Stomach (tissue), 9 donors: Measurements from ENCODE around the gene GNG7. TPM values are rescaled to one million over a fixed set of nuclear protein-coding genes. Genes with fewer than 3 reads are reported as not detected.
A peak's percentile ranks its signal among the peaks of the same experiment; 100 is the strongest.

Experiments used
- DNase-seq, 2 donors: peaks; one replicate each; pipeline versions ENCODE4 v3.0.0 to v3.0.0-alpha.2; 2013 to 2019
- H3K27ac ChIP-seq, 5 donors: fragments of 200-600 bp in 4 of 5; sonication (generic) in 4 of 5; one replicate each; pipeline ENCODE4 v1.5.1; 2013 to 2019; ENCODE audit warnings: mild to moderate bottlenecking in 1 of 5, moderate library complexity in 1 of 5
- H3K27me3 ChIP-seq, 3 donors: fragments of 200-600 bp; sonication (generic); one replicate each; pipeline ENCODE4 v1.5.1; 2017 to 2019; ENCODE audit warnings: mixed run types in 1 of 3
- H3K36me3 ChIP-seq, 4 donors: fragments of 200-600 bp; sonication (generic); 1 replicate in 3 of 4; 2 replicates in 1 of 4; pipeline ENCODE4 v1.5.1; 2016 to 2019
- H3K4me1 ChIP-seq, 4 donors: fragments of 200-600 bp; sonication (generic); one replicate each; pipeline ENCODE4 v1.5.1; 2016 to 2019
- H3K4me3 ChIP-seq, 4 donors: fragments of 200-600 bp; sonication (generic) in 3 of 4; one replicate each; pipeline ENCODE4 v1.5.1; 2016 to 2019; ENCODE audit warnings: mild to moderate bottlenecking in 1 of 4
- H3K9me3 ChIP-seq, 4 donors: fragments of 200-600 bp; sonication (generic); one replicate each; pipeline ENCODE4 v1.5.1; 2016 to 2019
- CTCF ChIP-seq, 7 experiments: fragments of 450-650 bp in 4 of 7; fragments of 200-600 bp in 3 of 7; sonication (generic) in 3 of 7; IDR thresholded peaks; one replicate each; pipeline ENCODE4 v1.5.1; 2016 to 2019; ENCODE audit warnings: antibody characterized with exemption in 7 of 7, control low read depth in 2 of 7, mild to moderate bottlenecking in 1 of 7
- EP300 ChIP-seq: sonication (generic); formaldehyde crosslinking; IDR thresholded peaks from one replicate; pipeline ENCODE4 v1.6.1; 2017; ENCODE audit warnings: antibody characterized with exemption
- POLR2A ChIP-seq, 4 donors: fragments of 450-650 bp; IDR thresholded peaks; one replicate each; pipeline ENCODE4 v1.6.1; 2016; ENCODE audit warnings: antibody characterized with exemption in 4 of 4, control low read depth in 2 of 4, mild to moderate bottlenecking in 1 of 4, moderate library complexity in 1 of 4
- POLR2AphosphoS5 ChIP-seq, 3 donors: sonication (generic); formaldehyde crosslinking; IDR thresholded peaks; one replicate each; pipeline ENCODE4 v1.6.1; 2016; ENCODE audit warnings: antibody characterized with exemption in 3 of 3
- WGBS, 5 donors: extraction: QIAGEN DNeasy Blood & Tissue Kit in 3 of 5; methylation state at CpG; one replicate each; pipeline versions ENCODE4 v1.1.5 to v1.1.7; 2013 to 2018; 5-methylcytosine and 5-hydroxymethylcytosine counted together
- intact Hi-C: fragments of 100-400 bp; cut with DNase I; formaldehyde crosslinking; loops from one replicate; pipeline ENCODE4 v1.15.1; 2023; ENCODE audit warnings: low total_unique reads
- polyA plus RNA-seq, 3 donors: library from polyadenylated mRNA; stranded (reverse); fragments of 200-250 nt; gene quantifications; one replicate each; pipeline ENCODE4 v1.2.3, GENCODE V29; 2013
- total RNA-seq, 5 donors: library from RNA; depleted of rRNA; stranded (reverse); fragments of >200 nt; gene quantifications; one replicate each; pipeline versions ENCODE4 v1.1.0 to v1.2.3, GENCODE V29; 2014 to 2016
- donor health status: healthy with polysubstance abuse.
- donor health status: Bipolar disorder and iron deficiency.
- donor health status: healthy.

Gene GNG7
- total and polyA plus RNA-seq, 8 donors, result 0.58 to 15.1 (median 4.3) TPM

- 89 to 95% (median 92%) methylated on average over 10 of the region's 10 CpGs for WGBS, 5 donors
- no peaks in the 10 kb centered on the region for H3K36me3 ChIP-seq
- no peaks in the 10 kb centered on the region for H3K27me3 ChIP-seq
- no peak overlapping the region for H3K4me3 ChIP-seq
- no peak for DNase-seq
- H3K4me1 ChIP-seq, result peaks cover 20 to 34% (median 28%) of the 10 kb centered on the region in 4 donors
- H3K27ac ChIP-seq, result peak overlapping the region; percentile 76 to 89 (median 85)
- no peaks in the 10 kb centered on the region for H3K9me3 ChIP-seq
- intact Hi-C loops, result loop anchor here (10.0 kb wide), 1 partner anchor 115 kb away; the partner anchor contains the start of gene GADD45B
- no peak for TF ChIP-seq POLR2AphosphoS5 (IDR thresholded peaks at IDR 0.05)
- TF ChIP-seq POLR2A (IDR thresholded peaks at IDR 0.05), result no peak
- TF ChIP-seq EP300, result no peak
- no peak for TF ChIP-seq CTCF (IDR thresholded peaks at IDR 0.05)
These were observed 113.1 kb downstream of the GNG7 start for GRCh38 chr19:2589441-2589840.

- peak overlapping the region in 2 of 4 donors; percentile 6 to 9 for H3K4me3 ChIP-seq
- DNase-seq, result peak; percentile 85 to 86
- H3K4me1 ChIP-seq, result peaks cover 20 to 34% (median 28%) of the 10 kb centered on the region in 4 donors
- H3K27ac ChIP-seq, result peak overlapping the region; percentile 76 to 89 (median 85)
- peak; percentile 3 to 61 (median 37) for TF ChIP-seq POLR2AphosphoS5 (IDR thresholded peaks at IDR 0.05)
- TF ChIP-seq CTCF (IDR thresholded peaks at IDR 0.05), result no peak
- peak; percentile 20 for TF ChIP-seq EP300
- H3K9me3 ChIP-seq, result peaks cover 0 to 3% (median 1%) of the 10 kb centered on the region in 4 donors
- no peaks in the 10 kb centered on the region for H3K27me3 ChIP-seq
- 23 to 49% (median 33%) methylated on average over 26 to 30 of the region's 30 CpGs for WGBS, 5 donors
- intact Hi-C loops, result loop anchor here (10.0 kb wide), 1 partner anchor 113 kb away; the partner anchor contains the start of gene GADD45B
- no peaks in the 10 kb centered on the region for H3K36me3 ChIP-seq
These were observed 114.3 kb downstream of the GNG7 start for GRCh38 chr19:2588081-2588777.

- no peak for TF ChIP-seq POLR2AphosphoS5 (IDR thresholded peaks at IDR 0.05)
- no peak for TF ChIP-seq POLR2A (IDR thresholded peaks at IDR 0.05)
- TF ChIP-seq CTCF (IDR thresholded peaks at IDR 0.05), result no peak
- no peak for TF ChIP-seq EP300
- intact Hi-C loops, result loop anchor here (10.0 kb wide), 1 partner anchor 112 kb away; the partner anchor contains the start of gene GADD45B
- WGBS, 5 donors, result 73 to 79% (median 77%) methylated on average over 32 of the region's 32 CpGs
These were observed 115.3 kb downstream of the GNG7 start for GRCh38 chr19:2587001-2587719.

GRCh38 chr19:2586196-2586595 lies 116.3 kb downstream of the GNG7 start:
- H3K9me3 ChIP-seq, result peaks cover 0 to 9% (median 6%) of the 10 kb centered on the region in 4 donors
- intact Hi-C loops, result loop anchor here (10.0 kb wide), 1 partner anchor 111 kb away; the partner anchor contains the start of gene GADD45B
- peak overlapping the region in 3 of 5 donors; percentile 83 to 87 (median 85) for H3K27ac ChIP-seq
- no peaks in the 10 kb centered on the region for H3K36me3 ChIP-seq
- peaks cover 19 to 27% (median 21%) of the 10 kb centered on the region in 4 donors for H3K4me1 ChIP-seq
- no peak for TF ChIP-seq CTCF (IDR thresholded peaks at IDR 0.05)
- no peak for TF ChIP-seq POLR2AphosphoS5 (IDR thresholded peaks at IDR 0.05)
- no peak for TF ChIP-seq POLR2A (IDR thresholded peaks at IDR 0.05)
- TF ChIP-seq EP300, result no peak
- 86 to 90% (median 89%) methylated on average over 2 to 9 of the region's 9 CpGs for WGBS, 5 donors
- H3K4me3 ChIP-seq, result no peak overlapping the region
- no peaks in the 10 kb centered on the region for H3K27me3 ChIP-seq
- DNase-seq, result no peak

More at GRCh38 chr19:2587001-2587719, 115.3 kb downstream of the GNG7 start:
- H3K27me3 ChIP-seq, result no peaks in the 10 kb centered on the region
- H3K36me3 ChIP-seq, result no peaks in the 10 kb centered on the region
- H3K9me3 ChIP-seq, result peaks cover 0 to 9% (median 6%) of the 10 kb centered on the region in 4 donors
- peaks cover 20 to 29% (median 24%) of the 10 kb centered on the region in 4 donors for H3K4me1 ChIP-seq
- peak overlapping the region; percentile 83 to 89 (median 85) for H3K27ac ChIP-seq
- DNase-seq, result no peak
- H3K4me3 ChIP-seq, result no peak overlapping the region
